GM19043 (cell line): ENCODE results near the gene RHBDF1.
A peak's percentile ranks its signal among the peaks of the same experiment; 100 is the strongest.

ENCODE experiments used
- ATAC-seq: cut with Tn5 transposase; IDR thresholded peaks from one replicate; pipeline ENCODE4 v1.9.1; 2021; ENCODE audit warnings: low read depth; ENCODE audit not compliant: unreplicated experiment

Gene RHBDF1

DNA sequence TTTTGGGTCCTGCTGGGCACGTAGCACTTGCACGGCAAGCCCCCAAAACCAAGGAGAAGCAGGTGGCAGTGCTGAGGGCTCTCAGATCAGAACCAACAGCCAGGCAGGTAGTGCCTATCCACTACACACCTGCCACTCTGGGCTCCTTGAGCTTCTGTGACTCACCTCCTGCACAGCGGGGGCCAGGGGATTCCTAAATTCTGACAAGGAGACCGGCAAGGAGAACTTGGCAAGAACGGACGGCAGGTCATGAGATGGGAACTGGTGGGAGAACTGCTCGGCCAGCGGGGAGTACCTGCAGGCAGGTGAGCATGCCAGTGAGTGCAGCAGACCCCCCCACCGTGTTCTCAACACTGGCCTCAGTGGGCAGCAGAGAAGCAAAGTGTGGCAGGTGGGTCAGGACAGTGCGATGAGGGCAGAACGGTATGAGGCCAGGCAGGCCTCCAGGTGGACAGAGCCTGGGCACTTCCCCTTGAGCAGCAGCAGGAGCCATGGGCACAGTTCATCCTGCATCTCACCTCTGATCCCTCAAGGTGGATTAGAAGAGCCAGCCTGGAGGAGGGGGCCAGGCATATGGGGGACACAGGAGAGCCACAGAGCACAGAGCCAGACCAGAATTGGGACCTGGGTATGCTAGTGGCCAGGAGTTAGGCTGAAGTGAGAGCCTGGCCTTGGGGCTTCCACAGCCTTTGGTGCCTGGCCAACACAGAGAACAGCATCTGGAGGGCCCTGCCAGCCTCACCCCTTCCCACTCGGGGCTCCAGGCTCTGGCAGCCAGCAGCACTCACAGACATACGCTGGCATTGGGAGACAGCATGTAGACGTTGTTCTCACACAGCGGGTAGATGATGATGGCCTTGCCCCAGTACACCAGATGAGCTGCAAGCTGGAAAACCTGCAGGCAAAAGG lies 20.3 kb upstream of the RHBDF1 start:
- ATAC-seq = no peak

DNA sequence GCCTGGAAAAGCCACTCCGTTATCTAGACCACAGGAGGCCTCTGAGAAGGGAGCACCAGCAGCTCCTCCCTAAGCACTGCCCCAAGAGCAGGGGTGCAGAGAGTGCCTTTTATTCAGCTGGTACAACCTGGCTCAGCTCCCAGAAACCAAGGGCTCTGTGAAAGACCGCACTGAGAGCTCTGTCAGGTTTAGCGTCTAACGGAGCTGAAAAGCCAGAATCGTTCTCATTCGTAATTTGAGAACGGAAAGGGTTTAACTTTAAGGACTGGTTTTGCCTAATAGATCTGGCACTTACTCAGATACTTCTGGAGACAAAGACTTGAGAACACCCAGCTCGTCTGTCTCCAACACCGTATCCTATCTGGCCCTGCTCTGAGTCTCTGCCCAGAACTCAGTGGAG lies 19.1 kb upstream of the RHBDF1 start:
- ATAC-seq = no peak

DNA sequence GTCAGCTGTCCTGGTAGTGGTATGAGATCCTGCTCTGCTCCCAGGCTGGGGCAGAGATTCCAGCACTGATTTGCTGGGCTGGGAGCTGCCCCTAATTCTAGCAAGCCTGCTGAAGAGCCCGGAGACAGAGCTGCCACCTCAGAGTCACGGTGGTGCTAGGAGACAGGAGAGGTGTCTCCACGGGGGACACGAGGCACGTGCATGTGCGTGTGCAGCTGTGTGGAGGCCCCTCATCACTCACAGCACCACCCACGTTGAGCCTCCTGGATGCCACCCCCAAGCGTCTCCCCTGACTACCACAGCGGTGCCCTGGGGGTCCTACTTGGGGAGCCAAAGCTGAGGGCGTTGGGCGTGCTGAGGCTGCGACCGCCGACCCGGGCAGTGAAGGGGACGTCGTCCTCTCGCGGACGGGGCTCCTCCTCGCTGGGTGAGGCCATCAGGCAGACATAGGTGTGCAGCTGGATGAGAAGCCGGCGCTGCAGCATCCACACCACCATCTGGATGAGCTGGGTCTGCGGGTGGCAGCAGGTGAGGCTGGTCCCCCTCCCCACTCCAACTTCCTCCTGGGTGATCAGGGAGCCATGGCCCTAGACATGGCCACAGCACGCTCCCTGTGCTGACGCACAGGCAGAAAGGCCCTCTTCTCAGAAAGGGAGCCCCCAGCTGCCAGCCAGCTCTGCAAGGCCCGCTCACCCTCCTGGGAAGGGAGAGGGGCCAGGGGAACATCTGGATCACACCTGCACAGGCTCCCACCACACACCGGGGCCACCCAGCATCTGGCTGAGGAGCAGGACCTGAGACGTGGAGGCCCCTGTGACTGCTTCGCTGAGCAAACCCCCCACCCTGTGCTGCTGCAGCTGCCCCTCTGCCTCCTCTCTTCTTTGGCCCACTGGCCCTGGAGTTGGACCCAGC lies 17.2 kb upstream of the RHBDF1 start:
- ATAC-seq = no peak

DNA sequence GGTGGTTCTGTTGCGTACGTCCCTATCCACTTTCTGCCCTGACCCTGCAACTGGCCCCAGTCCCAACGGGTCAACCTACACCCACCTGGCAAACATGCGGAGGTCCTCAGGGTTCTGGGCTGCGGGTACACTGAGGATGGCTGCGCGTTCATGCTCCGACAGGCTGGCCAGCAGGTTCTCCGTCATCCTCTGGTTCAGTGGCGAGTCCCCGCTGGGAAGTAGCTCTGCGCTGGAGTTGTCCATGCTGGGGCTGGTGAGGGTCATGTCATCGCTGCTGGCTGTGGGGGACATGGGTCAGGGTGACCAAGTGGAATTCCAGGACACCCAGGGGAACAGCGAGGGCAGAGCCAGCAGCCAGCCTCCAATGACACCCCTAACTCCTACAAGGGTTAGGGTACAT lies 16.2 kb upstream of the RHBDF1 start:
- ATAC-seq = no peak

DNA sequence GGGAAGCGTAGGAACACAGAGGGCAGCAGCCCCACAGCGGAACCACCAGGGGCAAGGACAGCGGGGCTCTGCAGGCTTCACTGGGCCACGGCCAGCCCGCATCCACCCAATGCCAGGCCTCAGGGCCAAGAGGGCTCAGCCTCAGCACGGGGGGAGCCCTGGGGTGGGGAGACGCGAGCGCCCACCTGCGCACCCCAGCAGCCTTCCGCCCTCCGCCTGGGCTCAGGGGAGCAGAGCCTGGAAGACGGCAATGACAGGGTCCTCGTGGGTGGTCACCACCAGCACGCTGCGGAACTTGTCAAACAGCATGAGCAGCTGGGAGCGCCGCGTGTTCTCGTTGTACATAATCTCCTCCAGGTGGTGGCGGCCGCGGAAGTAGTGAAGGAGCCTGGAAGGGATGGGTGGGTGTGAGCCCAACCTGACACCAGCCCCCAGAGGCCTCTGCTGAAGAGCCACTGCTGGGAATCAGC lies 14.1 kb upstream of the RHBDF1 start:
- ATAC-seq = no peak

DNA sequence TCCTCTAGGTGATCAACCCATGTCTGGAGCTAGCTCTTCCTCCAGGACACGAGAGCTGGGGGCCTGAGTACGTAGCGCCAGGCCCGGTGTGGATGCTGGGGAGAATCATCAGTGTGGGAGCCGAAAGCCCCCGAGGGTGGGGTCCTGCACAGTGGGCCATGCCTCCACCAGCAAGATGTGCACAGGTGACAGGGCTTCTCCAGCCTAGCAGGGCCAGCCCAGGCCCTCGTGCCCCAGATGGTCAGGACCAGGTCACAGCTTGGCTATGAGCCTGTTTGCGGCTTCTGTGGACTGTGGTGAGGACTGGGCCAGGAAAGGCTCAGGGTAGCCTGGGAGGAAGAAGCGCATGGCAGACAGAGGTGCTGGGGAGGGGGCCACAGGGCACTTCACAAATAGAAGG lies 13.4 kb upstream of the RHBDF1 start:
- ATAC-seq = no peak

DNA sequence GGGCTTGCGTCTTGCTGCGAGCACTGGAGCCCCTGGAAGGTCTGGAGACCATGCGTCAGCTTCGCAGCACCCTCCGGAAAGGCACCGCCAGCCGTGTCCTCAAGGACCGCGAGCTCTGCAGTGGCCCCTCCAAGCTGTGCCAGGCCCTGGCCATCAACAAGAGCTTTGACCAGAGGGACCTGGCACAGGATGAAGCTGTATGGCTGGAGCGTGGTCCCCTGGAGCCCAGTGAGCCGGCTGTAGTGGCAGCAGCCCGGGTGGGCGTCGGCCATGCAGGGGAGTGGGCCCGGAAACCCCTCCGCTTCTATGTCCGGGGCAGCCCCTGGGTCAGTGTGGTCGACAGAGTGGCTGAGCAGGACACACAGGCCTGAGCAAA lies 13.0 kb upstream of the RHBDF1 start:
- no peak for ATAC-seq

DNA sequence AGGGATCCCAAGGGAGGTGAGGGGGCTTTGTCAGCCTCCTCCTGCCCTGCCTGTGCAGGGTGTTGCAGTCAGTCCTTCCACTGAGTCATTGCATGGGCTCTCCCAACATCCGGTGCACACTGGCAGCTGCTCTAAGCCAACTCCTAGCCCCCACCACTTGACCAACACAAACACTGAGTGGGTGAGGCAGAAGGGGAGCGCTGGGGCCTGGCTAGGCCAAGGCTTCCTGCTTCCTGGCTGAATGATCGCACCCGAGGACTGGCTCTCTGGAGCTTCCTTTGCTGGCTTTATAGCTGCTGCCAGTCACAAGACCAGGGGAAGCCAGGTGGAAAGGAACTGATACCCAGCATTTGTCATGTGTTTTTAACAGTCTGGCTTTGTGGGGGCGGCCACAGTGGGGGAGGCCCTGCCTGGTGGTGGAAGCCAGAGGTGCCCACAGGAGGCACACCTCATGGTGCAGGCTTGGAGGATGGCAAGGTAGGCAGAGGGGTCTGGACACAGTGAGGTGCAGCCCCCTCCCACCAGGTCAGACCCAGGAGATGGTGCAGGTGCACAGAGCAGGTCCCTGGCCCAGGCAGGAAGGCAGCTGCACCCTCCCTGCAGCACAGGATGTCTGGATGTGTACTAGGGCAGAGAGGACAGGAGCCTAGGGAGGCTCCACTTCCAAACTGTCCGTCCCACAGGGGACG lies 12.4 kb upstream of the RHBDF1 start:
- ATAC-seq = peak; percentile 68

DNA sequence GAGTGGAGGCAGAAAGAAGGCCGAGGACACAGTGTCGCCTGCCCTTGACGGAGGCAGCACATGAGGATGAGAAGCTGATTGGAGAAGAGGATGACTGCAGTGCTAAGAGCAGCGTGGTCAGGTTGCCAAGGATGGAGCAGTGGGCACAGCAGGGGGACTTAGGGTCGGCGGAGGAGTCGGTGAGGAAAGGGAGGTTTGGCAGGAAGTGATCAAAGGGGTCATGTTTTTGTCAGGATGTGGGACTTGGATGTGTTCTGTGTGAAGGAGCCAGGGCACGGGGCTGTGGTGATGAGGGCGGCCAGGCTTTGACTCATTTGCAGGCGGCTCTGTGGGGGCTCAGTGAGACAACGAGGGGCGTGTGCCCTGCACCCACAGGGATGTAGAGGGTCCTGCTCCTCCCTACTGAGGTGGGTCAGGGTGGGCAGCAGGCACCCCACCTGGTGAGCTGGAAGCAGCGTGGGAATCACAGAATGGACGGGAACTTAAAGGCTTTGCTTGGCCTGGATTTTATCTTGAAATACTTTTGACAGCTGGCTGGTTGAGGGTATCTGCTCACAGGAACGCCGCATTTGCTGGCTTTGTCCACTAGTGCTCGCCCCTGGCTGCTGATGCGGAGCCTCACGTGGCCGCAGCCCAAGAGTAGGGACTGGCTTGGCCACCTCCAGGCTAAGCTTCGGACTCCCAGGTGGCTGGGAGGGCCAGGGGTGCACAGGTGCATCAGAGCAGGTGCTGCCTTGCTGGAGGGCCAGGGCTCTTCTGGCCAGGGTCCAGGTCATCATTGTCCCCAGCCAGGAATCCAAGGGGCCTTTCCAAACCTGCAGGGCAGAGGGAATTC lies 11.6 kb upstream of the RHBDF1 start:
- ATAC-seq = no peak

DNA sequence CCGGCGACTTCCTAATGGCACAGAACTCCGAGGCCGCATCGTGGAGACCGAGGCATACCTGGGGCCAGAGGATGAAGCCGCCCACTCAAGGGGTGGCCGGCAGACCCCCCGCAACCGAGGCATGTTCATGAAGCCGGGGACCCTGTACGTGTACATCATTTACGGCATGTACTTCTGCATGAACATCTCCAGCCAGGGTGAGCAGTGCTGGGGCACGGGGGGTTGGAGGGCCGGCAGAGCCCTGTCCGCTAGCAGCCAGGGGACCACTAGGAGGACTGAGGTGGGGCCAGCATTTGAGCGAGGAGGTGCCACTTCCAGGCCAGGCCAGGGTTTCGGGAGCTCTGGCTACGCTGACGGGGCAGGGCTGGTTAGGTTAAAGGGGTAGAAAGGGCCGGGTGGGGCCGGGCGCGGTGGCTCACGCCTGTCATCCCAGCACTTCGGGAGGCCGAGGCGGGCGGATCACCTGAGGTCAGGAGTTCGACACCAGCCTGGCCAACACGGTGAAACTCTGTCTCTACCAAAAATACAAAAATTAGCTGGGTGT lies 10.7 kb upstream of the RHBDF1 start:
- no peak for ATAC-seq

DNA sequence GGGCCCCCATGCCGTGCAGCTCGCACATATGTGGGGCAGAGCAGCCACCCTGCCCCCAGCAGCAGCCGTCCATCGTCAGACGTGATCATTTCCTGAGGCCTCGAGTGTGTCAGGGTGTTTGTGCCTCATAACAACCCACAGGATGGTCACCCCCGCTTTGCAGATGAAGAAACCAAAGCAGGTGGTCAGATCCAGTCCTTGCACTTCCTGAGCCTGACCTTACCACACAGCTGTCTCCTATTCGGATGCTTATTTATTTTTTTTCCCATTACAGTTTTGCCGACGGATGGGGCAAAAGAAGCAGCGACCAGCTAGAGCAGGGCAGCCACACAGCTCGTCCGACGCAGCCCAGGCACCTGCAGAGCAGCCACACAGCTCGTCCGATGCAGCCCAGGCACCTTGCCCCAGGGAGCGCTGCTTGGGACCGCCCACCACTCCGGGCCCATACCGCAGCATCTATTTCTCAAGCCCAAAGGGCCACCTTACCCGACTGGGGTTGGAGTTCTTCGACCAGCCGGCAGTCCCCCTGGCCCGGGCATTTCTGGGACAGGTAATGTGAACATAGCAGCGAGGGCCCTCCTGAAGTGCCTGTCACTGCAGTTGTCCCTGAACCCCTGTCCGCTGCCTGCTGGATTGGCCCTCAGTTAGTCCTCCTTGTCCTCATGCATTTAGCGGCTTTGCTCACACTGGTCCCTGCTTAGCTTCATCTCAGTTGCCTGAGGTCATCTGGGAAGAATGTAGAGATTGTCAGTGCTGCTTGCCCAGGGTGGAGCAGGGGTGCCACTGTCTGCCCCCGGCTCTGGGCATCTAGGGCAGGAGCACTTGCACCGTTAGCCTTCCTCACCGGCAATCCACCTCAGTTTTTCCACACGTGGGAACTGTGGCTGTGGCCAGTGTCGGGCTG lies 7.0 kb upstream of the RHBDF1 start:
- no peak for ATAC-seq

DNA sequence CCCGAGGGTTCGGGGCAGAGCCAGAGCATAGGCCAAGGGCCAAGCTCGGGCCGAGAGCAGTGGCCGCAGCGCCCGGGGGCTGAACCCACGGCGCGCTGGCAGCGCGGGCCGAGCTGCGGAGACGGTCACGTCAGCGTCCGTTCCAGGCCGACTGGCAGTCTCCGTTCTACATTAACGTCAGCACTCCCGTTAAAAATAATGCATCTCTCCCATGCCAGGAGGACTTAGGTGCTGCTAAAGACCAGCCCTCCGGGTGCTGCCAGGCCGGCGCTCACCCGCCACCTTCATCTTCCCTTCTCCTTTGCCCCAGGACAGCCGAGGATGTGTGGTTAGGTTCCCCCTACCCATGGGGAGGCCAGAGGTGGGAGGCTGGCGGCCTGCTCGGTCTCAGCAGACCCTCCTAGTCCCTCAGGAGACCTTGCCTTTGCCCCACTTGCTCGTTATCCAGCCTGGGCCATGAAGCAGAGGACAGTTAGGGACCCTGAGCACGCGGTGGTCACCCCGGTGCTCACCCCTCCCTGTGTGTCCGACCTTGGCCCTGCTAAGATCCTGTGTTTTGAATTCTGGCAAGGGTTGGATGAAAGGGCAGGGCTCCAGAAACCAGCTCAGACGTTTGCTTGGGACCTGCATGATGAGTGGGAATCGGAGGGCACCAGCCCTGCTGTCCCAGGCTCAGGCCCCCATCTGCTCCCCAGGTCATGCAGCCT lies 6.2 kb upstream of the RHBDF1 start:
- ATAC-seq = no peak

DNA sequence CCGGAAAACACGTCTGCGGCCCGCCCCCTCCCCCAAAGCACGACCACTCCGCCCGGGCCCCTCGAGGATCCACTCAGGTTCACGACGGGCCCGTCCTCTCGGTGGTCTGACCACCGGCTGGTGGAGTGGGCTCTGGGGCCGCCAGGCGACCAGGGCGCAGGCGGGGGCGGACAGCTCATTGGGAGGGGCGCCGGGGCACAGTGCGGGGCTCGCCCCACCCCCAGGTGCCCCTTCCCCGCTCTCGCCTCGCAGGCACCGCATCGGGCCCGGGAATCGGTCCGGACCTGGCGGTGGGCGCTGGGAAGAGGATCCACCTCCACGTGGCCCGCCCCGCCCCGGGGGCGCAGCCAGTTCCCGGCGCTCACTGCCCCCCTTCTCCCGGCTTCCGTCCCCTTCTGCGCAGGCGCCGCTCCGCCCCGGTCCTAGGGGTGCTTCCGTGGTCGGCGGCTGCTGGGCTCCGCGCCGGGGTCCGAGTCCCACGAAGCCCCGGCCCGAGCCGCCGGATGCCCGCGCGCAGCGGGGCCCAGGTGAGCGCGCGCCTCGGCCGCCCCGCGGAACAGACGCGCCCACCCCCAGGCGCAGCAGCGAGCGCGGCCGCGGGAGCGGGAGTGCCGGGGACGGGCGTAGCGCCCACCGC lies 5.5 kb upstream of the RHBDF1 start, which contains the start of gene MPG:
MPG (plus strand) TSS at position 419 of the 637 bp plus-strand sequence; CDS start at position 504, 85 bp downstream.
- no peak for ATAC-seq

DNA sequence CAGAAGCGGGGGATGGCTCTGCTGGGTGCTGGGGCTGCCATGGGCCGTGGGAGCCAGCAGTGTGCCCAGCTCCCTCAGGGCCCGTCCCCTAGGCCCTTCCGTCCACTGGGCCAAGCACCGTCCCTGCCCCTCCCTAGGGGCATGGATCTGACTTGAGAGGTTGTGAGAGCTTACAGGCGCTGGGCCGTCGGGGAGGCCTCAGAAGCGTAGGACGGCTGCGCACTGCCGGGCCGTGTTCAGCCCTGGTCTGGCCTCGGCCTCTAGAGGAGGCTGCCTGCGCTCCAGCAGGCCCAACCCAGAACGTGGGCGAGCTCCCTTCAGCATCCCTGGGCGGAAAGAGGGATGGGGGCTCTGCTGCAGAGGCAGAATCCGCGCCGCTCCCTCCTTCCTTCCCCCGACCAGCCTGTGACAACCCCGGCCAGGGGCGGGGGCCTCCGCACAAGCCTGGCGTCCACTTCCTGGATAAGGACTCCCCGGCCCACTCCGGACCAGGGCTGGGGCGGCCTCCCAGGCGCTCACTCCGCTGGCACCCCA lies 4.9 kb upstream of the RHBDF1 start:
- no peak for ATAC-seq

DNA sequence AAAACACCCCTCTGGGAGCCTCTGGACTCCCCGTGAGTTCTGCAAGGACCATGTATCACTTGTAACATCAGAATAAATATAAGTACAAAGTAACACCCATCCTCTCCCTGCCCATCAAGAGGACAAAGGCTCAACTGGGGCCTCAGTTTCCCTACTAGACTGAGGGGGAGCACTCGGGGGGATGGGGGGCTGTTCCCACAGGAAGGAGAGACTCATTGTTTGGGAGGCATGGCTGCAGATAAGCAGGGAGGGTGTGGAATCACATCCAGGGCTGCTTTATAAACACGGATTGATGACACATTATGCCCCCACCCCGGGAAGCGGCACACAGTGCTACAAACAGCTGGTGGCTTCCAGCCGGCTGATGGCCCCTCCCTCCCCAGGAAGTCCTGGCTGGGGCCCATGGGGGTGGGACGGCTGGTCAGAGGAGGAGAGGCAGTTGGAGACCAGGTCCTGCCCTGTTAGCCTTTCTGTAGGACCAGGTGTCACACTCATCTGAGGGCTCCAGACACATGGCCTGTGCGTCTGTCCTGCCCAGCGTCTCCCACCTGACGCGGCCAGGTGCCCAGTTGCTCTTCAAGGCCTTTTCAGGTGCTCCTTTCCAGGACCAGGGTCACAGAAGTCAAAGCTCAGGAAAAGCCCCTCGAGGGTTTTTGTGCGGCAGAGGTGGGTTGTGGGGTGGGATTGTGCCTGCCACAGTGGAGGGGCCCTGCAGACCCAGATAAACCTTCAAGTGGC lies 4.3 kb upstream of the RHBDF1 start:
- ATAC-seq = no peak
